Psoas muscle (tissue), 8 donors: Measurements from ENCODE around the gene FAM98C. TPM values are rescaled to one million over a fixed set of nuclear protein-coding genes. Genes with fewer than 3 reads are reported as not detected.

Experiments
- ATAC-seq, 4 donors: fragments of 200-7000 bp; cut with Tn5 transposase; one replicate each; pipeline ENCODE4 v1.9.1; 2020; ENCODE audit warnings: moderate library complexity in 3 of 4, mild to moderate bottlenecking in 2 of 4
- DNase-seq, 2 donors: peaks; one replicate each; pipeline ENCODE4 v3.0.0-alpha.2; 2020
- H3K27ac ChIP-seq: fragments of 200-600 bp; one replicate; pipeline ENCODE4 v1.8.0; 2022
- H3K27me3 ChIP-seq, 3 donors: fragments of 200-600 bp in 1 of 3; one replicate each; pipeline versions ENCODE4 v1.6.1 to v1.8.0; 2013 to 2022; ENCODE audit warnings: low read length in 2 of 3, mild to moderate bottlenecking in 2 of 3, moderate library complexity in 1 of 3; ENCODE audit not compliant: insufficient read depth in 3 of 3
- H3K36me3 ChIP-seq, 2 donors: fragments of 200-600 bp in 1 of 2; one replicate each; pipeline versions ENCODE4 v1.6.1 to v1.8.0; 2013 to 2022; ENCODE audit warnings: low read depth in 1 of 2, mild to moderate bottlenecking in 1 of 2, moderate library complexity in 1 of 2; ENCODE audit not compliant: insufficient read depth in 1 of 2
- H3K4me1 ChIP-seq: fragments of 200-600 bp; one replicate; pipeline ENCODE4 v1.8.0; 2022
- H3K4me3 ChIP-seq: fragments of 200-600 bp; one replicate; pipeline ENCODE4 v1.8.0; 2022; ENCODE audit warnings: mild to moderate bottlenecking
- H3K9me3 ChIP-seq: fragments of 200-600 bp; one replicate; pipeline ENCODE4 v1.8.0; 2022
- WGBS, 3 donors: extraction: QIAGEN DNeasy Blood & Tissue Kit; methylation state at CpG; one replicate each; pipeline versions ENCODE4 v1.1.6 to v1.1.7; 2013; 5-methylcytosine and 5-hydroxymethylcytosine counted together
- intact Hi-C, 2 donors: fragments of 100-400 bp; cut with DNase I; formaldehyde crosslinking; loops; one replicate each; pipeline versions ENCODE4 v1.11.0 to v1.14.2; 2022
- polyA plus RNA-seq, 3 donors: library from polyadenylated mRNA; stranded (reverse); fragments of 200-250 nt; gene quantifications; one replicate each; pipeline ENCODE4 v1.2.3, GENCODE V29; 2013
- total RNA-seq, 4 donors: library from RNA; stranded (reverse); fragmentation: NEBNext Ultra II Directional in 2 of 4; extraction: Animal tissue kit (Norgen Biotek cat#: 25700) in 2 of 4; gene quantifications; one replicate each; pipeline versions ENCODE4 v1.2.1 to v1.2.4, GENCODE V29; 2021 to 2023
- TF ChIP-seq, protein P1 (sequence below): fragments of 200-600 bp; IDR thresholded peaks from one replicate; pipeline ENCODE4 v1.8.0; 2022; ENCODE audit warnings: antibody characterized with exemption
- donor health status: healthy with polysubstance abuse.
- donor health status: DM: no; HTN: no; CAD: no; lungs with moderate emphysema.
- donor health status: Bipolar disorder and iron deficiency.
- donor health status: healthy.
- donor health status: DM: yes; HTN: yes; CAD: no.
- donor health status: DM: no; HTN: no; CAD: no.
- donor health status: DM: no; HTN: no; CAD: no.
- donor health status: DM: yes; HTN: yes; CAD: no.

Gene FAM98C
- total and polyA plus RNA-seq, 7 donors = 1.1 to 6.6 (median 1.5) TPM

DNA sequence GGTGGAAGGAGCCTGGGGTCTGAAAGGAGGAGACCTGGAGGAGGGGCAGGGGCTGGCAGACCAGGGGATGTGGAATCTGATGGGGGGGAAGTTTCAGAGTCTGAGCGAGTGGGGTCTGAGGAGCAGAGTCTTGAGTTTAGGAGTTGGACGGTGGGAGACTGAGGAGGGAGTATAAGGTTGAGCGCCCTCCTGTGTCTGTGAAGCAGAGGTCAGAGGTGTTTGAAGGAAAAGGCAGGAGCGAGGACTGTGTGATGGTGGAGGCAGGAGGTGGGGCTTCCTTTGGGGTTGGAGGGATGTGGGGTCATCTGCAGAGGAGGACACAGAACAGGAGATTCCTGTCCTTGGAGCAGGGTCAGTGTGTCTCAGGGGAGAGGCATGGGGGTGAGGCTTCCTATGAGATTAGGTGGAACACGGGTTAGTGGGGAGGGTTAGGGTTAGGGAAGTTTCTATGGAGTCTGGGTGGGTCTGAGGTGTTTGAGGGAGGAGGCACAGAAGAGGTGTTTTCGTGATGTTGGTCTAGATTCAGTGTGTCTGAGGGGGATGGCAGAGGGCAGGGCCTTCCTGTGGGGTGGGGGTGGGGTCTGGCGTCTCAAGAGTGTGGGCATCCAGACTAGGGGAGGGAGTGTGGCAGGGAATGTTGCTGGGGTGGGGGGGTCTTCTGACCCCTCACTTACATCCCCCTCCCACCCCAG is 38.9 kb downstream of the FAM98C start:
- 57 to 77% (median 68%) methylated on average over 6 to 7 of the region's 7 CpGs for WGBS, 3 donors
- ATAC-seq = peak in 1 of 4 donors; percentile 8
- intact Hi-C loops = no loop called here
- Histone ChIP-seq H3K27ac (peak overlapping the region; percentile 98), H3K9me3 (no peaks in the 10 kb centered on the region), H3K4me1 (peaks cover 31% of the 10 kb centered on the region), H3K4me3 (no peak overlapping the region), H3K27me3 (no peaks in the 10 kb centered on the region), H3K36me3 (peaks cover 0 to 68% of the 10 kb centered on the region in 2 donors)
- TF ChIP-seq, protein P1, sequence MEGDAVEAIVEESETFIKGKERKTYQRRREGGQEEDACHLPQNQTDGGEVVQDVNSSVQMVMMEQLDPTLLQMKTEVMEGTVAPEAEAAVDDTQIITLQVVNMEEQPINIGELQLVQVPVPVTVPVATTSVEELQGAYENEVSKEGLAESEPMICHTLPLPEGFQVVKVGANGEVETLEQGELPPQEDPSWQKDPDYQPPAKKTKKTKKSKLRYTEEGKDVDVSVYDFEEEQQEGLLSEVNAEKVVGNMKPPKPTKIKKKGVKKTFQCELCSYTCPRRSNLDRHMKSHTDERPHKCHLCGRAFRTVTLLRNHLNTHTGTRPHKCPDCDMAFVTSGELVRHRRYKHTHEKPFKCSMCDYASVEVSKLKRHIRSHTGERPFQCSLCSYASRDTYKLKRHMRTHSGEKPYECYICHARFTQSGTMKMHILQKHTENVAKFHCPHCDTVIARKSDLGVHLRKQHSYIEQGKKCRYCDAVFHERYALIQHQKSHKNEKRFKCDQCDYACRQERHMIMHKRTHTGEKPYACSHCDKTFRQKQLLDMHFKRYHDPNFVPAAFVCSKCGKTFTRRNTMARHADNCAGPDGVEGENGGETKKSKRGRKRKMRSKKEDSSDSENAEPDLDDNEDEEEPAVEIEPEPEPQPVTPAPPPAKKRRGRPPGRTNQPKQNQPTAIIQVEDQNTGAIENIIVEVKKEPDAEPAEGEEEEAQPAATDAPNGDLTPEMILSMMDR = no peak
- DNase-seq = no peak

DNA sequence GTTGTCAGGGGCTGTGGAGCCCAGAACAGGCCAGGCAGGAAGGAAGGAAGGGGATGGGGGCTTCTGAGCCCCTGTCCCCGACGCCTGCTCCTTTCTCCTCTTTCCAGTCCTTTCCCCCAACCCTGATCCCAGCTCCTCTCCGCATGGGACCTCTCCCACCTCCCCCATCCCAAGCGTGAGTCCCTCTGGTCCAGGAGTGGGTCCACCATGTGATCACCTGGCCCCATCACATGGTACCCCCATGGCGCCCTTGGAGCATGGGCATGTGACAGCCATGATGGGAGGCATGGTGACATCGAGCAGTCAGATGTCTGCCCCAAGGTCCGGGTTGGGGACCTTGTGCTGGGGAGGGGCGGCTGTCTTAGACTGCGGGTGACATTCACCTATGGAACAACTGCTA is 39.8 kb downstream of the FAM98C start:
- H3K4me1 ChIP-seq = peaks cover 22% of the 10 kb centered on the region
- peak overlapping the region; percentile 36 for H3K27ac ChIP-seq
- WGBS, 3 donors = 69 to 89% (median 74%) methylated on average over 7 to 9 of the region's 9 CpGs
- H3K27me3 ChIP-seq = no peaks in the 10 kb centered on the region
- no peak overlapping the region for H3K4me3 ChIP-seq
- peaks cover 0 to 68% of the 10 kb centered on the region in 2 donors for H3K36me3 ChIP-seq
- DNase-seq (no peak), ATAC-seq (peak in 1 of 4 donors; percentile 5)
- intact Hi-C loops = no loop called here
- no peaks in the 10 kb centered on the region for H3K9me3 ChIP-seq
- TF ChIP-seq, protein P1 = no peak

DNA sequence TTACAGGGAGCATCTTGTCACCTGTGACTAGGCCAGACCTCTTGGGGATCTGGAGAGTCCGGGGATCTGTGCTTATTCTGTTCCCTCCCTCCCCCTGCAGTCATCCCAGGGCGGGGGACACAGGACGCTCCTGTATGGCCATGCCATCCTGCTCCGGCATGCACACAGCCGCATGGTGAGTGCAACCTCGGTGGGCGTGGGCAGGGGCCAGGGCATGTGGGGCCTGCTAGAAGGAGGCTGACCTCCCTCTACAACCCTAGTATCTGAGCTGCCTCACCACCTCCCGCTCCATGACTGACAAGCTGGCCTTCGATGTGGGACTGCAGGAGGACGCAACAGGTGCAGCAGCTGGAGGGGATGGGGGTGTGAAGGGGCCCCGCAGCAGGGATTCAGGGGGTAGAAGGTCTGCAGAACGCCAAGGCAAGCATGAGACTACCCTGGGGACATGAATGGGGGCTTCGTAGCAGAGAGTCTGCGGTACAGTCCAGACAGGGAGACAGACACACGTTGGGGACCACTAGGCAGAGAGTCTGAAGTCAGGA is 40.6 kb downstream of the FAM98C start:
- Histone ChIP-seq H3K27me3 (no peaks in the 10 kb centered on the region), H3K4me1 (peaks cover 26% of the 10 kb centered on the region), H3K27ac (no peak overlapping the region), H3K36me3 (peaks cover 0 to 73% of the 10 kb centered on the region in 2 donors), H3K4me3 (no peak overlapping the region), H3K9me3 (no peaks in the 10 kb centered on the region)
- 65 to 71% (median 69%) methylated on average over 15 of the region's 15 CpGs for WGBS, 3 donors
- intact Hi-C loops = no loop called here
- DNase-seq (no peak), ATAC-seq (no peak)
- TF ChIP-seq, protein P1 = no peak

DNA sequence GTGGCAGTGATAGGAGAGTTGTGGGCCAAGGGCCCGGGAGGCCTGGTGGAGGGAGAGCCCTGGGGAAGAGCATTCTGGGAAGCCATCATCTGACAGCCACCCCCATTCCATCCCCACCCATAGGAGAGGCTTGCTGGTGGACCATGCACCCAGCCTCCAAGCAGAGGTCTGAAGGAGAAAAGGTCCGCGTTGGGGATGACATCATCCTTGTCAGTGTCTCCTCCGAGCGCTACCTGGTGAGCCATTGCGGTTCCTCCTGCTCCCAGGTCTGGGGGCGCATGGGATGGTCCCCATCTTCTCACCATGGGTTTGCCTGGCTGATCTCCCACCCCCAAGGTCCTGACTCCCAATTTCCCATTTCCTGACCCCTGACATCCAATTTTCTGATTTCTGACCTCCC is 41.1 kb downstream of the FAM98C start:
- H3K9me3 ChIP-seq = no peaks in the 10 kb centered on the region
- DNase-seq (no peak), ATAC-seq (no peak)
- TF ChIP-seq, protein P1 = no peak
- H3K27ac ChIP-seq = no peak overlapping the region
- peaks cover 0 to 78% of the 10 kb centered on the region in 2 donors for H3K36me3 ChIP-seq
- H3K4me3 ChIP-seq = no peak overlapping the region
- intact Hi-C loops = no loop called here
- 74 to 87% (median 81%) methylated on average over 7 of the region's 7 CpGs for WGBS, 3 donors
- H3K4me1 ChIP-seq = peaks cover 22% of the 10 kb centered on the region
- H3K27me3 ChIP-seq = no peaks in the 10 kb centered on the region
